SK-N-SH (cell line): ENCODE results near the gene CALCOCO2. TPM values are rescaled to one million over a fixed set of nuclear protein-coding genes. Genes with fewer than 3 reads are reported as not detected.

Experiments used
- CTCF ChIA-PET: fragments of 300-600, 350-600 bp; formaldehyde crosslinking; extraction: SDS; loops from one replicate; lab custom pipeline; 2021; lab: Yijun Ruan, JAX
- POLR2A ChIA-PET: fragments of 350-600 bp; sonication (Branson Sonifier 250); formaldehyde crosslinking; extraction: SDS; loops from one replicate; lab custom pipeline; 2020; ENCODE audit warnings: antibody characterized with exemption, inconsistent platforms; lab: Yijun Ruan, JAX
- DNase-seq: peaks from one replicate; pipeline ENCODE4 v3.0.0; 2012
- H2AFZ ChIP-seq: fragments of 200-600 bp; sonication (generic); 2 replicates; pipeline ENCODE4 v1.8.1; 2016; ENCODE audit warnings: antibody characterized with exemption, mild to moderate bottlenecking, low read depth
- H3F3A ChIP-seq: fragments of 200-600 bp; sonication (generic); replicated peaks from 2 replicates; pipeline ENCODE3; 2016; ENCODE audit warnings: antibody characterized with exemption, mild to moderate bottlenecking; ENCODE audit not compliant: insufficient read depth
- H3K27ac ChIP-seq, 2 experiments: fragments of 200-500 bp in 1 of 2; fragments of 200-600 bp in 1 of 2; sonication (Bioruptor generic) in 1 of 2; sonication (generic), shearing (Covaris generic) in 1 of 2; 2 replicates each; pipeline versions ENCODE4 v1.5.1 to v1.6.1; 2014 to 2016; ENCODE audit warnings: low read depth in 2 of 2, inconsistent platforms in 1 of 2, low read length in 1 of 2, mild to moderate bottlenecking in 1 of 2, mixed read lengths in 1 of 2
- H3K27me3 ChIP-seq: fragments of 200-600 bp; sonication (generic), shearing (Covaris generic); 2 replicates; pipeline ENCODE4 v1.6.1; 2016; ENCODE audit warnings: mixed run types; ENCODE audit not compliant: insufficient read depth
- H3K36me3 ChIP-seq, 2 experiments: fragments of 200-500 bp in 1 of 2; fragments of 200-600 bp in 1 of 2; sonication (Bioruptor generic) in 1 of 2; sonication (generic) in 1 of 2; replicated peaks in 1 of 2; 2 replicates each; pipeline versions ENCODE3 to v1.5.1; 2014 to 2016; ENCODE audit warnings: low read length in 1 of 2, mild to moderate bottlenecking in 1 of 2; ENCODE audit not compliant: insufficient read depth in 2 of 2, control insufficient read depth in 1 of 2
- H3K4me1 ChIP-seq, 2 experiments: fragments of 200-500 bp in 1 of 2; fragments of 200-600 bp in 1 of 2; sonication (Bioruptor generic) in 1 of 2; sonication (generic), shearing (Covaris generic) in 1 of 2; 2 replicates each; pipeline versions ENCODE4 v1.5.1 to v1.6.1; 2014 to 2016; ENCODE audit warnings: low read depth in 1 of 2, low read length in 1 of 2, mixed run types in 1 of 2; ENCODE audit not compliant: insufficient read depth in 2 of 2, control insufficient read depth in 1 of 2
- H3K4me2 ChIP-seq: fragments of 200-600 bp; sonication (generic), shearing (Covaris generic); 2 replicates; pipeline ENCODE4 v1.6.1; 2017; ENCODE audit warnings: mixed run types
- H3K4me3 ChIP-seq, 2 experiments: fragments of 200-500 bp in 1 of 2; fragments of 200-600 bp in 1 of 2; sonication (Bioruptor generic) in 1 of 2; sonication (generic), shearing (Covaris generic) in 1 of 2; 2 replicates each; pipeline versions ENCODE4 v1.5.1 to v1.8.1; 2014 to 2016; ENCODE audit warnings: low read depth in 2 of 2, inconsistent platforms in 1 of 2, low read length in 1 of 2, mild to moderate bottlenecking in 1 of 2, mixed read lengths in 1 of 2, moderate library complexity in 1 of 2
- H3K79me2 ChIP-seq: fragments of 200-600 bp; sonication (generic); 2 replicates; pipeline ENCODE4 v1.8.1; 2017; ENCODE audit warnings: mild to moderate bottlenecking; ENCODE audit not compliant: insufficient read depth
- H3K9ac ChIP-seq: fragments of 200-600 bp; sonication (generic); 2 replicates; pipeline ENCODE4 v1.6.1; 2017; ENCODE audit warnings: mixed run types
- H3K9me2 ChIP-seq: fragments of 200-600 bp; sonication (generic); 2 replicates; pipeline ENCODE4 v1.6.1; 2017; ENCODE audit warnings: mixed run types
- H3K9me3 ChIP-seq: fragments of 200-600 bp; sonication (generic); 2 replicates; pipeline ENCODE4 v1.6.1; 2017; ENCODE audit warnings: mixed run types, mild to moderate bottlenecking, moderate library complexity
- H4K20me1 ChIP-seq: fragments of 200-600 bp; sonication (generic); 2 replicates; pipeline ENCODE4 v1.6.1; 2017; ENCODE audit warnings: mild to moderate bottlenecking, mixed run types; ENCODE audit not compliant: insufficient read depth
- ELF1 ChIP-seq: IDR thresholded peaks from 2 replicates; pipeline ENCODE4 v1.4.0; 2012
- EZH2phosphoT487 ChIP-seq: fragments of 200-600 bp; sonication (generic); IDR thresholded peaks from 2 replicates; pipeline ENCODE4 v1.6.1; 2017; ENCODE audit warnings: low read depth, mixed run types, mild to moderate bottlenecking, antibody characterized with exemption, moderate library complexity, borderline replicate concordance
- FOSL2 ChIP-seq: IDR thresholded peaks from 2 replicates; pipeline ENCODE4 v1.4.0; 2012; ENCODE audit warnings: low read depth, mild to moderate bottlenecking, moderate library complexity, borderline replicate concordance
- GABPA ChIP-seq: IDR thresholded peaks from 2 replicates; pipeline ENCODE4 v1.4.0; 2012; ENCODE audit warnings: low read depth, mild to moderate bottlenecking
- MXI1 ChIP-seq: IDR thresholded peaks from 2 replicates; pipeline ENCODE4 v1.6.1; 2012; ENCODE audit warnings: mild to moderate bottlenecking, low read depth, low read length, improper control_type of control experiment
- NFIC ChIP-seq: IDR thresholded peaks from 2 replicates; pipeline ENCODE4 v1.4.0; 2012; ENCODE audit warnings: borderline replicate concordance
- PBX3 ChIP-seq: IDR thresholded peaks from 2 replicates; pipeline ENCODE4; 2012
- REST ChIP-seq: IDR thresholded peaks from 2 replicates; pipeline ENCODE4 v1.6.1; 2012; ENCODE audit warnings: mild to moderate bottlenecking, low read depth, low read length, moderate library complexity
- RFX5 ChIP-seq: IDR thresholded peaks from 2 replicates; pipeline ENCODE4 v1.6.1; 2012; ENCODE audit warnings: mild to moderate bottlenecking, improper control_type of control experiment, low read length
- RXRA ChIP-seq: IDR thresholded peaks from 2 replicates; pipeline ENCODE4 v1.4.0; 2012; ENCODE audit warnings: low read depth, mild to moderate bottlenecking, borderline replicate concordance
- TCF12 ChIP-seq: IDR thresholded peaks from 2 replicates; pipeline ENCODE4 v1.4.0; 2012
- TEAD4 ChIP-seq: IDR thresholded peaks from 2 replicates; pipeline ENCODE4 v1.4.0; 2012; ENCODE audit warnings: mild to moderate bottlenecking, borderline replicate concordance; ENCODE audit not compliant: insufficient read depth
- USF2 ChIP-seq: fragments of 150-350 bp; IDR thresholded peaks from 2 replicates; pipeline ENCODE4 v1.6.1; 2017; ENCODE audit warnings: antibody characterized with exemption, low read length, low read depth, borderline replicate concordance
- WGBS: methylation state at CpG from one replicate; pipeline ENCODE4 v1.1.6; 2017; ENCODE audit warnings: low lambda C conversion rate; 5-methylcytosine and 5-hydroxymethylcytosine counted together
- polyA plus RNA-seq, 3 experiments: library from polyadenylated mRNA; depleted of rRNA; stranded (reverse); fragments of >200 nt; gene quantifications; 2 replicates each; pipeline ENCODE4 v1.2.3, GENCODE V29; 2012

Gene CALCOCO2
- polyA plus RNA-seq, 1 of the 3 experiments (the other 2 are of a cell fraction), result 49.9 TPM

- no peak for TF ChIP-seq REST
- TF ChIP-seq, all 33 proteins: peak for 0
Measured at GRCh38 chr17:48903401-48903800, 72.6 kb downstream of the CALCOCO2 start (continued).

GRCh38 chr17:48904428-48904827 lies 73.6 kb downstream of the CALCOCO2 start:
- no peak overlapping the region for H2AFZ ChIP-seq
- H3K36me3 ChIP-seq, result no peaks in the 10 kb centered on the region
- peaks cover 18% of the 10 kb centered on the region for H3F3A ChIP-seq
- POLR2A ChIA-PET, result interaction anchor here (1.0 kb wide), 1 partner anchor 12 kb away, joined by 3 read pairs; the partner anchor contains the start of gene ATP5MC1
- no peaks in the 10 kb centered on the region; a peak in 1 of 4 replicates for H3K4me1 ChIP-seq
- WGBS, result 83% methylated on average over 7 of the region's 7 CpGs
- H3K27me3 ChIP-seq, result no peaks in the 10 kb centered on the region
- no peak overlapping the region for H3K4me3 ChIP-seq
- H3K9me2 ChIP-seq, result no peaks in the 10 kb centered on the region
- TF ChIP-seq EZH2phosphoT487 (no peak), RXRA (no peak), FOSL2 (no peak), USF2 (no peak), TCF12 (no peak), RFX5 (no peak), ELF1 (no peak), MXI1 (no peak), GABPA (no peak), TEAD4 (no peak), NFIC (no peak), PBX3 (no peak)
- H3K79me2 ChIP-seq, result peaks cover 21% of the 10 kb centered on the region
- CTCF ChIA-PET, result interaction anchor here (0.7 to 1.3 kb wide), 2 partner anchors 19 to 20 kb away, joined by 3 read pairs; no protein-coding TSS in a partner anchor
- peaks cover 5% of the 10 kb centered on the region for H4K20me1 ChIP-seq
- H3K9ac ChIP-seq, result no peak overlapping the region
- H3K9me3 ChIP-seq, result no peaks in the 10 kb centered on the region
- no peak overlapping the region for H3K4me2 ChIP-seq
- H3K27ac ChIP-seq, result no peak overlapping the region
- DNase-seq, result no peak
